Measurements from ENCODE around the gene DOCK11. TPM values are rescaled to one million over a fixed set of nuclear protein-coding genes. Genes with fewer than 3 reads are reported as not detected.
"Not testable (repeated sequence)": the region's sequence is repeated elsewhere in the genome, so short reads cannot be mapped to it uniquely, and the experiment has no call there.

Gene DOCK11
- total RNA-seq, 1 experiment from 2014 or later = 2.1 TPM

DNA sequence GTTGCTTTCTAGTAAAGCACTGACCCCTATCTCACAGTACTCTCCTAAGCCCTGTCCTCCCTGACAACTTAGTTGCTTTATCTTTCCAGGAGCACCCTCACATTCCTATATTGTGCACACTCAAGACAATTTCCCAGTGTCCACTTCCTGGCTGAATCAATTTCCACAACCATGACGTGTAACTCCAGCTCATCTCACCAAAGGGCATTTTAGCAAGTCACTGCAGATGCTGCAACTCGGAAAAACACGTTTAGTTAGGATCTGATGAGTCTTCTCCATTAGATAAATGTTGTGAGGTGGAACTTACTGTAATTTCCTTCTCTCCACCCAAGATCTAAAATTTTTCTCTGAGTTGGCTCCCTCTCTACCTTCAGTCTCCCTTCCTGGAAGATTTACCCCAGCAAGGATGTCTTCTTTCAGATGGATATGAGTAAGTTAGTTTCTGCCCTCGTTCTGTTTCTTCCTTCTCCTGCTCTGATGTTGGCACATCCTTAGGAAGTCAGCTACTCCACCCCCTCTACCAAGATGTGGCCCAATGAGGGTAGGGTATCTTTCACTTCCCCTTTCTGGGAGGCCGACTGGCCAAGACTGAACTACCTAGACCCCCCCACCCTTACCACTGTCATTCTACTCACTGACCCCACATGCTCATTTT, 203.0 kb downstream of the DOCK11 start:
- H3K9me3 ChIP-seq (ENCODE audit: low read depth, low read length, poor library complexity, severe bottlenecking) = no peaks in the 10 kb centered on the region
- no peaks in the 10 kb centered on the region for H3K36me3 ChIP-seq (ENCODE audit: insufficient read depth, low read length, poor library complexity, severe bottlenecking)
- H3K27me3 ChIP-seq (replicated peaks; ENCODE audit: insufficient read depth, low read depth, low read length, poor library complexity) = no peaks in the 10 kb centered on the region
- TF ChIP-seq EZH2 (IDR thresholded peaks at IDR 0.05; ENCODE audit: borderline replicate concordance, low read depth, low read length, poor library complexity, severe bottlenecking) = no peak
- BruUV-seq (replicated peaks) = no TSS peak
- no peak overlapping the region for H3K27ac ChIP-seq (ENCODE audit: low read depth, low read length, poor library complexity, severe bottlenecking)
- DNase-seq (ENCODE audit: low spot score) = no peak
- intact Hi-C loops (cut with micrococcal nuclease; ENCODE audit: unreplicated experiment) = no loop called here
- no peaks in the 10 kb centered on the region for H3K4me1 ChIP-seq (ENCODE audit: insufficient read depth, low read length, poor library complexity, severe bottlenecking)
- no peak overlapping the region for H3K4me3 ChIP-seq (ENCODE audit: low read depth, low read length, poor library complexity, severe bottlenecking)
- CTCF ChIA-PET = no interaction called here
- POLR2A ChIA-PET (ENCODE audit: low non-redundant PET) = no interaction called here

GRCh38 chrX:118702741-118703140, 207.1 kb downstream of the DOCK11 start:
- Histone ChIP-seq H3K4me1 (ENCODE audit: insufficient read depth, low read length, poor library complexity, severe bottlenecking) (no peaks in the 10 kb centered on the region), H3K27me3 (replicated peaks; ENCODE audit: insufficient read depth, low read depth, low read length, poor library complexity) (no peaks in the 10 kb centered on the region), H3K36me3 (ENCODE audit: insufficient read depth, low read length, poor library complexity, severe bottlenecking) (no peaks in the 10 kb centered on the region), H3K9me3 (ENCODE audit: low read depth, low read length, poor library complexity, severe bottlenecking) (no peaks in the 10 kb centered on the region), H3K27ac (ENCODE audit: low read depth, low read length, poor library complexity, severe bottlenecking) (no peak overlapping the region), H3K4me3 (ENCODE audit: low read depth, low read length, poor library complexity, severe bottlenecking) (no peak overlapping the region)
- no peak for DNase-seq (ENCODE audit: low spot score)
- TF ChIP-seq EZH2 (IDR thresholded peaks at IDR 0.05; ENCODE audit: borderline replicate concordance, low read depth, low read length, poor library complexity, severe bottlenecking) = no peak
- TF ChIP-seq CTCF (conservative IDR thresholded peaks at IDR 0.05; ENCODE audit: low read depth, low read length) = no peak
- no TSS peak for BruUV-seq (replicated peaks)
- ChIA-PET CTCF (no interaction called here), POLR2A (ENCODE audit: low non-redundant PET) (no interaction called here)
- intact Hi-C loops (cut with micrococcal nuclease; ENCODE audit: unreplicated experiment) = no loop called here

- no peaks in the 10 kb centered on the region for H3K36me3 ChIP-seq (ENCODE audit: insufficient read depth, low read length, poor library complexity, severe bottlenecking)
- no peaks in the 10 kb centered on the region for H3K27me3 ChIP-seq (replicated peaks; ENCODE audit: insufficient read depth, low read depth, low read length, poor library complexity)
- BruUV-seq (replicated peaks) = no TSS peak
- no peak for DNase-seq (ENCODE audit: low spot score)
- TF ChIP-seq EZH2 (IDR thresholded peaks at IDR 0.05; ENCODE audit: borderline replicate concordance, low read depth, low read length, poor library complexity, severe bottlenecking) (no peak), CTCF (conservative IDR thresholded peaks at IDR 0.05; ENCODE audit: low read depth, low read length) (no peak)
- ChIA-PET CTCF (no interaction called here), POLR2A (ENCODE audit: low non-redundant PET) (no interaction called here)
- no peak overlapping the region for H3K4me3 ChIP-seq (ENCODE audit: low read depth, low read length, poor library complexity, severe bottlenecking)
- no peak overlapping the region for H3K27ac ChIP-seq (ENCODE audit: low read depth, low read length, poor library complexity, severe bottlenecking)
- intact Hi-C loops (cut with micrococcal nuclease; ENCODE audit: unreplicated experiment) = no loop called here
- no peaks in the 10 kb centered on the region for H3K9me3 ChIP-seq (ENCODE audit: low read depth, low read length, poor library complexity, severe bottlenecking)
- H3K4me1 ChIP-seq (ENCODE audit: insufficient read depth, low read length, poor library complexity, severe bottlenecking) = no peaks in the 10 kb centered on the region
These were observed 211.1 kb downstream of the DOCK11 start for GRCh38 chrX:118706681-118707080.

DNA sequence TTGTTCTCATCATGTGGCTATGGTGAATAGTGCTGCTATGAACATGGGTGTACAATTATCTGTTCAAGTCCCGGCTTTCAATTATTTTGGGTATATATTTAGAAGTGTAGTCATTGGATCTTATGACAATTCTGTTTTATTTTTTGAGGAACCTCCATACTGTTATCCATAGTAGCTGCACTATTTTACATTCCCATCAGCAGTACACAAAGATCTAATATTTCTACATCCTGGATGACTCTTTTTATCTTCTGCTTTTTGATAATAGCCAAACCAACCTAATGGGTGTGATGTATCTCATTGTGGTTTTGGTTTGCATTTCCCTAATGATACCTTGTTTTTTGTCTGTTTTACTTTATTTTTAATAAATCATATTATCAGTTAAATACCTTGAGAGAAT, 218.9 kb downstream of the DOCK11 start:
- no peaks in the 10 kb centered on the region for H3K9me3 ChIP-seq (ENCODE audit: low read depth, low read length, poor library complexity, severe bottlenecking)
- H3K4me3 ChIP-seq (ENCODE audit: low read depth, low read length, poor library complexity, severe bottlenecking) = no peak overlapping the region
- ChIA-PET POLR2A (ENCODE audit: low non-redundant PET) (no interaction called here), CTCF (no interaction called here)
- no peaks in the 10 kb centered on the region for H3K27me3 ChIP-seq (replicated peaks; ENCODE audit: insufficient read depth, low read depth, low read length, poor library complexity)
- H3K36me3 ChIP-seq (ENCODE audit: insufficient read depth, low read length, poor library complexity, severe bottlenecking) = no peaks in the 10 kb centered on the region
- no peak for DNase-seq (ENCODE audit: low spot score)
- no TSS peak for BruUV-seq (replicated peaks)
- intact Hi-C loops (cut with micrococcal nuclease; ENCODE audit: unreplicated experiment) = no loop called here
- no peak overlapping the region for H3K27ac ChIP-seq (ENCODE audit: low read depth, low read length, poor library complexity, severe bottlenecking)
- no peaks in the 10 kb centered on the region for H3K4me1 ChIP-seq (ENCODE audit: insufficient read depth, low read length, poor library complexity, severe bottlenecking)
- TF ChIP-seq EZH2 (IDR thresholded peaks at IDR 0.05; ENCODE audit: borderline replicate concordance, low read depth, low read length, poor library complexity, severe bottlenecking) (no peak), CTCF (conservative IDR thresholded peaks at IDR 0.05; ENCODE audit: low read depth, low read length) (no peak)

- H3K27me3 ChIP-seq (replicated peaks; ENCODE audit: insufficient read depth, low read depth, low read length, poor library complexity); H3K9me3 ChIP-seq (ENCODE audit: low read depth, low read length, poor library complexity, severe bottlenecking); H3K4me1 ChIP-seq (ENCODE audit: insufficient read depth, low read length, poor library complexity, severe bottlenecking); H3K4me3 ChIP-seq (ENCODE audit: low read depth, low read length, poor library complexity, severe bottlenecking); DNase-seq (ENCODE audit: low spot score); CTCF ChIA-PET; BruUV-seq (replicated peaks); intact Hi-C loops (cut with micrococcal nuclease; ENCODE audit: unreplicated experiment); POLR2A ChIA-PET (ENCODE audit: low non-redundant PET); H3K36me3 ChIP-seq (ENCODE audit: insufficient read depth, low read length, poor library complexity, severe bottlenecking); H3K27ac ChIP-seq (ENCODE audit: low read depth, low read length, poor library complexity, severe bottlenecking): not testable (repeated sequence)
These were observed 220.3 kb downstream of the DOCK11 start for GRCh38 chrX:118715917-118716316.
